HCEC 1CT (cell line): ENCODE measurements around the gene DCP1A.
"Not testable (repeated sequence)": the region's sequence is repeated elsewhere in the genome, so short reads cannot be mapped to it uniquely, and the experiment has no call there.

ENCODE experiments used
- DNase-seq: peaks from one replicate; pipeline ENCODE4 v3.0.0-alpha.2; 2017

The DCP1A gene

DNA sequence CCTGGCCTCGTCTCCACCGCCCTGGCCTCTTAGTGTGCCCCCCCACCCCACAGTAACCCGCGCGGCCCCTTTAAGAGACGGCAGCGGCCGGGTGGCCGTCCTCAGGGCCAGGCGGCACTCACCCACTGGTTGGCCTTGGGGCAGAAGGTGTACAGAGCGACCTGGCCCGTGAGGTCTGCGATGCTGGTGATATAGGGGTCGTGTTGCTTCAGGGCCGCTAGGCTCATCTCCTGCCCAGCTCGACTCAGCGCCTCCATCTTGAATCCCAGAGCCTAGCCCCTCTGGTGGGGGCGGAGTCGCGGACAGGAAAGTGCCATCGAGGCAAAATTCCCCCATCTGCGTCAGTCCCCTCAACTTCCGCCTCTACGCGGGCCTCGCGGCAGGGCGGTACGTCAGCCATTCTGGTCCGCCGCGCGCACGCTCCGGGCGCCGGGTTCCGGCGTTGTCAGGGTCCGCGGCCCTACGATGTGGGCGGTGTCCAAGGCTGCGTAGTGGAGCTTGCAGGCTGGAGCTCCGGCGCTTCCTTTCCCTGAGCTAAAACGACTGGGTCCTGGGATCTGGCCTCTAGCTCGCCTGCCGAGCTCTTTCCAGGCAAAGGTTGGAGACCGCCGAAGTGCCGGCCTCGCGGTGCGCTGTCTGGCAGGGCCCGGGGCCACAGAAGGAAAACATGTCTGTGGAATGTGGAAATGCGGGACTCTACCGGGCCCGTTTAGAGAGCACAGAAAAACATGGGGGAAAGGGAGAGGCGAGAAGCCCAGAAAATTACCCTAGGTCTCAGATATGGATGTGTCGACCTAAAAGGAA lies at the start of gene DCP1A:
TSS of gene DCP1A (minus strand) at position 283 of the 804 bp plus-strand sequence. CDS start at position 257, 26 bp downstream.
- DNase-seq, result peak; percentile 96

DNA sequence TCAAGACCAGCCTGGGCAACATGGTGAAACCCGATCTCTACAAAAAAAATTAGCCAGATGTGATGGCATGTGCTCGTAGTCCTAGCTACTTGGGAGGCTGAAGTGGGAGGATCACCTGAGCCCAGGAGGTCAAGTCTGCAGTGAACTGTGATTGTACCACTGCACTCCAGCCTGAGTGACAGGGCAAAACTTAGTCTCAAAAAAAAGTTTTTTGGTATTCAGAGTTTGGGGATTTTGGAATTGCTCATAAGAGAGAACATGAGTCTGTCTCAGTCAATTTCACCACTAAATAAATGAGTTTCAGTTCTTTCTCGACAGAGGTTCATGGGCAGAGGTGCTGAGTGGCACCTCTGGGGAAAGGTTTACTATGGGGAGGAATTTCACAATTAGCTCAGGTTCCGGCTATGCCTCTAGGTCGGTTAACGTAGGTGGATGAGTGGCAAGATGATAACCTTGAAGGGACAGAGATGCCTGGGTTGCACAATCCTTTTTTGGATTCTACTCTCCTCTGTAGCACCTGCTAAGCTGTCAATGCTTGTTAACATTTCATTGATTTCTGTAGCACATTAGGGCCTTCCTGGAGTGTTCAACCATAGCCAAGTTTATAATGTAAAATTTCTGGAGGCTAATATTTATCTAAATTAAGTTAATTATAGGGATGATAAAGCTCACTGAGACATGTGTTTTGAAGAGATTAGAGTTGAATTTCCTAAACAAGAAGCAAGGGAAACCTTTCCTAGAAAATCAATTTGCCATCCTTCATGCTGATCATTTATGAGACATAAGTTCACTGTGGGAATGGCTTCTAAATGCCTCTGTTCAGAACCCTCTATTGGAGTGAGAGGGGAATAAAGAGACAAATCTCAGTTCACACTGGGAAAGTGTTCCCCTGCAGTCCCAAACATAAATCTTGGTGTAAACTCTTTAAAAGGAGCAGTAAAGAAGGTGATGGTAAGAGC lies 37.4 kb upstream of the DCP1A start:
- no peak for DNase-seq

DNA sequence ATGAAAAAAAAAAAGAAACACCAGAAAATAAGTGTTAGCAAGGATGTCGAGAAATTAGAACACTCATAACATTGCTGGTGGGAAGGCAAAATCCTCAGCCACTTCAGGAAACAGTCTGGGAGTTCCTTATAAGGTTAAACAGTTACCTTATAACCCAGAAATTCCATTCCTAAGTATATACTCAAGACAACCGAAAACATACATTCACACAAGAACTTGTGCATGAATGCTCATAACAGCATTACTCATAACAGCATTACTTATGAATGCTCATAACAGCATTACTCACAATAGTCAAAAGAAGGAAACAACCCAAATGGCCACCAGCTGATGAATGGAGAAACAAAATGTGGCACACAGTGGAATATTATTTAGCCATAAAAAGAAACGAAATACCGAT lies 34.8 kb upstream of the DCP1A start:
- peak; percentile 65 for DNase-seq

DNA sequence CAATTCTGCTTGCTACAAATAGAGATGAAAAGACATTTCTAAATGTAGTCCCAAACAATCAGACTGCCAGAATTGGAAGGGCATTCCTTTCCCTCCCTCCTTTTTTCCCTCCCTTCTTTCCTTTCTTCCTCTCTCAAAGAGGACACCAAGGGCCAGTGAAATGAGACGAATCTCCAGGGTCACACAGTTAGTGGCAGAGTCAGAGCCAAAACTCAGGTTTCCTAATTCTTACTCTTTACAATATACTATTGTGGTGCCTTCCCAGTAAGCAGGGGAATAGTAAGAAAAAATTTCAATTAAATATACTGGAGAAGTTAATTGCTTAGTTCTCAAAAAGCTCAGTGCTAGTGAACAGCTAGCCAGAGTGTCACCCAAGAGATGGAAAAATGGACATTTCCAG lies 33.0 kb upstream of the DCP1A start:
- no peak for DNase-seq

DNA sequence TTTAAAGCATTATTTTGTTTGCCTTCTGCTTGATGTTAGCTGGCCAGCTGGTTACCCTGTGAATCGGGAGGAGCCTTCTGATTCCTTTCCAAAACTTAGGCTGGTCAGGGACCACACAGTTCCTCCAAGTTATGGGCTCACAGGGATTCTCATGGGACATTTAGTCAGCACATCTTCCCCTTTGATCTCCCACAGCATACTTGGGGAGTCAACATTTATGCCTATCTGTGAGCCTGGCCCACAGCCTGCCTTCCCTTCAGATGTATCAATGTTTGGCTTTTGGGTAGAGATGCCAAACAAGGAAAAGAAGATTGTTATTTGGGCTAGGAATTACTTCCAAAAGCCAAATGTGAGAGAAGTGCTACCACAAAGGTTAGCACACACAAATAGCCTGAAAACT lies 32.6 kb upstream of the DCP1A start:
- no peak for DNase-seq

DNA sequence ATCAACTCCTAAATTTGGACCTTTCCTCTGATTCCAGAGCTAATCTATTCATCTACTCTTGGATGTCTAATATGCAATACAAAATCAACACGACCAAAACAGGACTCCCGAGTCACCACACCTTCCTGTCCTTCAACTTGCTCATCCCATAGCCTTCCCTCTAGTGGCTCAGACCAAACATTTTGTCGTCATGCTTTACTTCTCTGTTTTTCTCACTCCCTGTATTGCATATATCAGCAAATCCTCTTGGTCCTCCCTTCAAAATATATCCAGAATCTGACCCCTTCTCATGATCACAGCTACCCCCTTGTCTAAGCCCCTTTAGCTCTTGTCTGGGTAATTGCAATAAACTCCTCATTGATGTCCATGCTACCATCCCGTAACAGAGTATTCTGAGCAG lies 30.5 kb upstream of the DCP1A start:
- DNase-seq, result no peak

DNA sequence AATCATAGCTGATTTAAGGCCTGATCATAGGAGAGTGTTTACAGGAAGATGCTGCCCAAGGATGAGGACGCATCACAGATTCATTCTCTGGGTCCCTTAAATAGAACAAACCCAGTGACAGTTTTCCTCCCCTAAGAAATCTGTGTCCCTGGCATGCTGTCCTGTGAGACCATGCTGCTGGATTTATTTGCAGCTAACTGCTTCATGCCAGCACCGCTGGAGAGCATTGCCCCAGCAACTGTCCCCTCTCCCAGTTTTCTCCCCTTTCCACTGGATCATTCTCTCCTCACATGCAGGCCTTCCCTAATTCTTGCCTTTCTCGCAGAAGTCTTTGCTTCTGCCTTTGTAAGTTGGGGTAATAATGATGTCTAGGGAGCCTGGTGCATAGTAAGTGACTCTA lies 29.3 kb upstream of the DCP1A start:
- no peak for DNase-seq

DNA sequence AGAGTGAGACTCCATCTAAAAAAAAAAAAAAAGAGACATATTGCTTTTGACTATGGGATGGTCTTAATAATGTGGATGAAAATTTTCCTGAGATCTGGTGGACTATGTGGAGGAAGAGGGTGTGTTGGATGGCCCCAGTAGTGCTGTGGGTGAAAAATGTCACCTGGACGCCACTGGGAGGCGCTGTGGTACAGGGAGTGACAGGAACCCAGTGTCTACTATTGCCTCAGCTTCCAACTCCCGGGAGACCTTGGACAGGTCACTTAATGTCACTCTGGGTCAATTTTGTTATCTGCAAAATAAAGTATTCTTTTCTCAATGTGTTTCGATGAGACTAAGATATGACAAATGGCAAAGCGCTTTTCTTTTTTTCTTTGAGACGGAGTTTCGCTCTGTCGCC lies 27.7 kb upstream of the DCP1A start:
- peak; percentile 44 for DNase-seq

DNA sequence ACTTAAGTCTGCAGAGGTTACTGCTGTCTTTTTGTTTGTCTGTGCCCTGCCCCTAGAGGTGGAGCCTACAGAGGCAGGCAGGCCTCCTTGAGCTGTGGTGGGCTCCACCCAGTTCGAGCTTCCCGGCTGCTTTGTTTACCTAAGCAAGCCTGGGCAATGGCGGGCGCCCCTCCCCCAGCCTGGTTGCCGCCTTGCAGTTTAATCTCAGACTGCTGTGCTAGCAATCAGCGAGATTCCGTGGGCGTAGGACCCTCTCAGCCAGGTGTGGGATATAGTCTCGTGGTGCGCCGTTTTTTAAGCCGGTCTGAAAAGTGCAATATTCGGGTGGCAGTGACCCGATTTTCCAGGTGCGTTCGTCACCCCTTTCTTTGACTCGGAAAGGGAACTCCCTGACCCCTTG lies 23.4 kb upstream of the DCP1A start:
- not testable (repeated sequence) for DNase-seq

DNA sequence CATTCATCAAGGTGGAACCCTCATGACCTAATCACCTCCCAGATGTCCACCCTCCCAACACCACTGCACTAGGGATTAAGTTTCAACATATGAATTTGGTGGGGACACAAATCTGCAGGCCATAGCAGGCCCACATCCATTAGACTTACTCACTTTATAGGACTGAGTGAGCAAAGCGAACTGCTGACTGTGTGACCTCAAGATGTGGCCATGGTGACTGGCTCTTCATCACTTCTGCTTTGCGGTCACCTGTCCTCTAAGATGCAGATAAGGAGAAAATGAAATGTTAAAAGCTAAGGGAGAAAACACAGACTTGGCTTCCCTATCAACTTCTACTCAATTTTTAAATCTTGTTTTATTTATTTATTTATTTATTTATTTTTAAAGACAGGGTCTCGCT lies 14.5 kb upstream of the DCP1A start:
- no peak for DNase-seq

DNA sequence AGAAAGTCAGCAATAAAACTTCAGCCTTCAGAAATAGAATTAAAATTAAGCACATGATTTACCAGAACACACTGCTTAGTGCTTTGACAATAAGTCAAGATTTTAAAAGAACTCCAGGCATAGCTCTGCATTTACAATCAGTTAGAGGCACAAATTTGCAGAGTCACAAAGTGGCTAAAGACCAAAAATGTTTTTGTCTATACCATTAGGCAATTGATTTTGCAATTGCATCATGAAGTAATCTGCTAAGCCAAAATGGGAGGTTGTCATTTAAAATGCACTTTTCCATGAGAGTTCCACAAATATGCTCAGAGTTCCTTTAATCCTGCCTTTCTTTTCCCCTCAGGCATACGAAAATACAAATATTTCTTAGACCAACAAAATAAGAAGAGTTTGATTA lies 10.1 kb upstream of the DCP1A start:
- no peak for DNase-seq

DNA sequence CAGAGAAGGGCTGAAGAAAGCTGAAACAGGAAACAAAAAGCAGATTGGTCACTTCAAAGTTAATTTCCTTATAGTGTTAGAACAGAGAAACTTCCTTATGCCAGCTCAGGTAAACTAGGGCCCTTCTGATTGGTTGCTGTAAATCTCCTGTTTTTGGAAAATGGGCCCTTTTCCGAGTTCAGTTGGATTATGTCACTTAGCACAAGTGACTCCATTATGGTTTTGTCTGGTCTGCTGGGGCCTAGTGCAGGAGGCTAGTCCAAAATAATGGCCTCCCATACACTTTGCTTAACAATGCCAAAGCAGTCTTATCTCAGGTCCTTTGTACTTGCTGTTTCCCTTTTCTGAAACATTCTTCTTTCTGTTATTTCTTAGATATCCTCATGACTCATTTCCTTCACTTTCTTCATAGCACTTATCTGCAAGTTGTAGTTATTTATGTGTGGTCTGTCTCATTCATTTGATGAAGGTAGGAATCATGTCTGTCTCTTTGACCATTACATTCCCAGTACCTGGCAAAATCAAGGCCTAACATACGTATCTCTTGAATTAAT lies 7.7 kb upstream of the DCP1A start:
- DNase-seq, result no peak

DNA sequence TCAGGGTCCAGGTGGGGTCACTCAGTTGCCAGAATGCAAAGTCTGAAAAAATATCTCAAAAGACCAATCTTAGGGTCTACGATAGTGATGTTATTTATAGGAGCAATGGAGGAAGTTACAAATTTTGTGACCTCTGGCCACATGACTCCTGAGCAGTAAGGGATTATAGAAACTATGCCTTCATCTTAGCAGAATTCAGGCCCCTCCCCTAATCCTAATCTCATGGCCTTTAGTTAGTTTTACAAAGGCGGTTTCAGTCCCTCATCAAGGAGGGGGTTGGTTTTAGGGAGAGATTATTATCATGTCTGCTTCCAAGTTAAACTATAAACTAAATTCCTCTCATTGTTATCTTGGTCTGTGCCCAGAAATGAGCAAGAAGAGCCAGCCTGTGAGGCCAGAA lies 5.9 kb upstream of the DCP1A start:
- no peak for DNase-seq

DNA sequence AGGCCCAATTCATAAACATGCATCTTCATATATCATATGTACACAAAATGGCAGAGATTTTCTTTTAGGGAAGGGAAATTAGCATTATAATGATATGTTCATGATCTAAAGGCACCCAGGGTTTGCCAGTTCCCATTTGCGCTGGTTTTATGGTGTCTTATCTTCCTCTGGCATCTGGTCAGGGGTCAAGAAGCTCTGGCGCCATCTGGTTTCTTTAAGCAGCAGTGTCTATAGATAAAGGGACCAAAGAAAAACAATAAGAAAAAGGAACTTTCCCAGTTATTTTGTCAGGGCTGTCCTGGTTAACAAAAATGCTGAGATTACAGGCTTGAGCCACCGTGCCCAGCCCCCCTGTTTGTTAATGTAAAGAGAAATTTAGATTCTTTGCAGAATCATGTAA lies 3.3 kb upstream of the DCP1A start:
- peak; percentile 16 for DNase-seq

DNA sequence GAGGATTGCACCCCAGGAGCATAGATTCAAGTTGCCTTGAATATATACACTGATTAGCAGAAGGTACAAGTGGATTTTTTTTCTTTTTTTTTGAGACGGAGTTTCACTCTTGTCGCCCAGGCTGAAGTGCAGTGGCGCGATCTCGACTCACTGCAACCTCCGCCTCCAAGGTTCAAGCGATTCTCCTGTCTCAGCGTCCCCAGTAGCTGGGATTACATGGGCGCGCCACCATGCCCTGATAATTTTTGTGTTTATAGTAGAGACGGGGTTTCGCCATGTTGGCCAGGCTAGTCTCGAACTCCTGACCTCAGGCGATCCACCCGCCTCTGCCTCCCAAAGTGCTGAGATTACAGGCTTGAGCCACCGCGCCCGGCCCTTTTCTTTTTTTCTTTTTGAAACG lies 775 bp upstream of the DCP1A start:
- not testable (repeated sequence) for DNase-seq

DNA sequence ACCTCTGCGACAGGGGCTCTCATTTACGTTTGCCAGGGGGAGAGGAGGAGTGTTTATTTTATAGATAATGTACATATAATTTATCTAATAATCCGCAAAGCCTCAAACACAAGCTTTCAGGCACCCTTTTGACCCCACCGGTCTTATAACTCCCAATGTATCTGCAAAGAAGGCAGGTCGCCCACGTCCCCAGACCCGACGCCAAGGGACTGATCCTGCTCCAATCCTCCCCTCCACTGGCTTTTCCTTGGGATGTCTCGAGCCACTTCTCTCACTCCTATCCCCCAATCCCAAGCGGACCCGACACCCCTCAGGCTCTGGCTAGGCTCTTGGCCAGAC lies 452 bp downstream of the DCP1A start:
- no peak for DNase-seq

DNA sequence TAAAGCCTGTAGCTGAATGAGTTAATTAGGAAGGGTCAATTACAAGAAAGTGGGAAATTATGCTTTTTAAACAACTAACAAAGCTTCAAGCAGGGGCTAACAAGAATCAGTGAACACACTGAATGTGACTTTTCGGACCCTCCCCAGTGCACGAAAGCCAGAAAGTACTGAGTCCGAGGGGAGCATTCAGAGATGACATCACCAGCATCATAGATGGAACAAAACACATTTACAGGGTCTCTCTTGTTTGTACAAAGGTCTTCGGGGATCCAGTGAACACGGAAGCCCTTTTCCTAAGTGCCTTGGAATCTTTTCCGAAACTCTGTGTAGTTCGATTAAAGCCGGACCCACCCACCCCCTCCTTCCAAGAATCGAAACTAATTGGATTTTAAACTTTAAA lies 829 bp downstream of the DCP1A start:
- DNase-seq, result no peak

DNA sequence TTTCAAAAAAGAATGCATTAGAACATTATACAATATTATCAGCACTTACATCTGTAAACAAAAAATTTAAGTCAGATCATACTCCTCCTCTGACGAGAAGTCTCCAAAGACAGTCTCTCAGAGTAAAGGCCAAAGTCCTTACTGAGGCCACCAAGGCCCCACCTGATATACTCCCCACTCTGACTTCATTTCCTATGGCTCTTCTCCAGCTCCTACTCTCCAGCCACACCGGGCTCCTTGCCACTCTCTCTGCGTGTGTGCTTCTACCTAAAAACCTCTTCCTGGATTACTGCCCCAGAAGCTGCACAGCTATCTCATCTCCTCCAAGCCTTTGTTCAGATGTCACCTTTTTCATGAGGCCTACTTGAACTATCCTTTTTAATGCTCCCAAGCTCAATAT lies 5.0 kb downstream of the DCP1A start:
- no peak for DNase-seq

DNA sequence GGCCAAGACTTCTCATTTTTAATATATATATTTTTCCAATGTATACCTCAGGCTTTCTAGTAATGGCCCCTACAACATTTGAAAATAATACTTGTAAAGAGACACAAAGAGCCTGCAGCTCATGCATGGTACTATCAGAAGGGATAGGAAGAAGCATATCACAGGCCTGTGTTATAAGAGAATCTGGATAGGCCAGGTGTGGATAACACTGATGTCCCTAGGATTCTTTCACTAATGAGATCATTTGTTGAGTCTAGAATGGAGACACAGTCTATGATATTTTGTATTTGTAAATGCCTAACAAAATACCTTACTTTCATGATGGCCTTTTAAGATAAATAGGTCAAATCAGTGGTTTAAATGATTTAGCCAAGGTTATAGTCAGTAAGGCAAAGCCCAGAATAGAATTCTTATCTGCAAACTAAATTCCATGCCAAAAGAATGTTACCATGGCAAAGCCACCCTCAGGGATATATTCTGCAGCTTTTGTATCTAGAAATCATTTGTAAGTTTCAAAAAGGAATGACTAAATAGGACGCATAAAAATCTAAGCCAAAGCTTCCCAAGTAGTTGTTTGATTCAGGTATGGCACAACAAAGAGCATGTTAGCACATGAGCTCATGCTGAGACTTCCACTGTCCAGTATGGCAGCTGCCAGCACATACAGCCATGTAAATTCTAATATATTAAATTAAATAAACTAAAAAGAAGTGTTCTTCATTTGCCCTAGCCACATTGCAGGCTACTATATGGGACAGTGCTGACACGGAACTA lies 10.0 kb downstream of the DCP1A start:
- no peak for DNase-seq

DNA sequence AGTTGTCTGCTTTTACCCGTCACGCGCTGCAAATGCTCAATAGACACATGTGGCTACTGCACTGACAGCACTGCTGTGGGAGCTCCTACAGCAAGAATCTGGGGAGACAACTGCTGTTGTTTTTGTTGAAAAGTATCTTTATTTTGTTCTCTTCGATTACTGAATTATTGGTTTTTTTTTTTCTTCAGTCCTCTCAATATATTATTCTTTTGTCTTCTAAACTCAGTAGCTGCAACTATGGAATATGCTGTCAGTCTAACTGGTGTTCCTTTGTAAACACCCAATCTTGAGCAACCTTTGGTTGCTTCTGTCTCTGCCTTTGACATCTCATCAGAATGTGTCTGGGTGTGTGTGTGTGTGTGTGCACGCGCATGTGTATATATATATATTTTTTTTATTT lies 12.6 kb downstream of the DCP1A start:
- DNase-seq, result no peak

DNA sequence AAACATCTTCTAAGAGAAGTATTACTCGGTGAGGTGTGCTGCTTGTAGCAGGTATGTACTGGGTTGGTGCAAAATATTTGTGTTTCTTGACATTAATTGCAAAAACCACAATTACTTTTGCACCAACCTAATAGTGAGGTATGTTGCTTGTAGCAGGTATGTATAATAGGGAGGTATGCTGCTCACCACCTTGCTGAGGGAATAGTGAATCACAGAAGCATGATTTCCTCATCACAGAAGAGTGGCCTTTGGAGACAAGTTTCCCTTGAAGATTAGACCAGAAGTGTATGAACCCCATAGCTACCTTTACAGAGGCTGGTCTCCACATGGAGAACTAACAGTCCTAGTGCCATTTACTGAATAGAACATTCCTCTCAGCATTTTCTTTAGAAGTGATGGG lies 15.5 kb downstream of the DCP1A start:
- DNase-seq, result no peak

DNA sequence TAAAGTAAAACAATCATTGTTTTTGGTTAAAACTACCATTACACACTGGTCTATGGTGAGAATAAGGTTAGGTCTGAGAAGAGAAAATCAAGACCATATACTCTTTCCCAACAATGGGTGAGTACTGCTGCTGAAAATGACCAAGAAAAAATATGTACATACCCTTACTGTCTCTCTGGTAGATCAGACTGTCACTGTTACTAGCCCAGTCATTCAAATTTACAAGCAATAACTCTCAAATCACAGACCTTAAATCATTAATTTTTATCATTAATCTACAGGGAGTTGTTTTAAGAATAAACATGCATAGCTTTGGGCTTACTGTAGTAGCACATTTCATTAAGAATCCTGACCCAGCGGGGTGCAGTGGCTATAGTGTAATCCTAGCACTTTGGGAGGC lies 17.4 kb downstream of the DCP1A start:
- no peak for DNase-seq

DNA sequence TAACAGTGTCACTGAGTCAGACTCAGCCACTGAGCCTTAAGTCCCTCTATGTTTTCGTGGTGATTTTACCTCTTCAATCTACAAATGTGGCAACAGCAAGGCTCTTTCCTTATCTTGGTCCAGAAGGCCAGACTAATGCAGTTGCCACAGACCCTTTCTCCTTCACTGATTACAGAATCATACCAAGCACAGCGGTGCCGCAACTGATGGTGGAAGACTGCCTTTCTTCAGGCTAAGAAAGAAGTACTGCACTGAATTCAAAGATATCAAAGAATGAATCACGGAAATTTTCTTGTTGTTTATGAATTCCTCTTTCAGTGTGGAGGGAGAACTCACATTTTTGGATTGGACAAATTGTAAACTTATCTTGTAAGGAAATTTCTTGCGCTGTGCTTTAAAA lies 18.6 kb downstream of the DCP1A start:
- no peak for DNase-seq
